ENCODE data around the gene RMDN2. TPM values are rescaled to one million over a fixed set of nuclear protein-coding genes. Genes with fewer than 3 reads are reported as not detected.

The RMDN2 gene
- total RNA-seq, 1 experiment from 2014 or later = 4.4 TPM

GRCh38 chr2:38045811-38046210, 120.7 kb downstream of the RMDN2 start:
- Histone ChIP-seq H3K27me3 (ENCODE audit: control insufficient read depth, insufficient read depth, low read length) (peaks cover 2% of the 10 kb centered on the region; the same call in 1 of the 2 replicates), H3K4me1 (ENCODE audit: control insufficient read depth, insufficient read depth, low read length) (no peaks in the 10 kb centered on the region), H3K27ac (ENCODE audit: low read length) (no peak overlapping the region), H3K36me3 (ENCODE audit: control insufficient read depth, insufficient read depth, low read length) (no peaks in the 10 kb centered on the region), H3K4me3 (ENCODE audit: low read depth in 2 of 2, low read length in 2 of 2) (no peak overlapping the region), H3K9me3 (ENCODE audit: control insufficient read depth, insufficient read depth, low read depth, low read length) (no peaks in the 10 kb centered on the region)
- CTCF ChIA-PET = no interaction called here
- in situ Hi-C loops (cut with HindIII; ENCODE audit: low pct_unique_long_range_greater_than_20kb, low sequenced_read_pairs) = no loop called here
- BruUV-seq (replicated peaks) = no TSS peak
- POLR2A ChIA-PET = interaction anchor here (0.7 kb wide), 1 partner anchor 177 kb away, joined by 5 read pairs; no protein-coding TSS in a partner anchor
- no peak for DNase-seq (ENCODE audit: low read depth, low spot score)
- intact Hi-C loops (cut with micrococcal nuclease; ENCODE audit: unreplicated experiment) = no loop called here
- no peak for TF ChIP-seq TCF7L2 (IDR thresholded peaks at IDR 0.05; ENCODE audit: low read depth, low read length)
- no peak for ATAC-seq

GRCh38 chr2:38056216-38056615, 131.1 kb downstream of the RMDN2 start:
- no peak for ATAC-seq
- CTCF ChIA-PET = no interaction called here
- in situ Hi-C loops (cut with HindIII; ENCODE audit: low pct_unique_long_range_greater_than_20kb, low sequenced_read_pairs) = no loop called here

More at GRCh38 chr2:38056216-38056615, 131.1 kb downstream of the RMDN2 start:
- H3K27me3 ChIP-seq (ENCODE audit: control insufficient read depth, insufficient read depth, low read length) = no peaks in the 10 kb centered on the region
- BruUV-seq (replicated peaks) = no TSS peak
- no peaks in the 10 kb centered on the region for H3K9me3 ChIP-seq (ENCODE audit: control insufficient read depth, insufficient read depth, low read depth, low read length)
- no peak for DNase-seq (ENCODE audit: low read depth, low spot score)
- no peaks in the 10 kb centered on the region for H3K4me1 ChIP-seq (ENCODE audit: control insufficient read depth, insufficient read depth, low read length)
- POLR2A ChIA-PET = no interaction called here
- no peak overlapping the region for H3K4me3 ChIP-seq (ENCODE audit: low read depth in 2 of 2, low read length in 2 of 2)
- TF ChIP-seq POLR2AphosphoS5 (IDR thresholded peaks at IDR 0.05; ENCODE audit: low read depth, low read length) (no peak), SIN3A (IDR thresholded peaks at IDR 0.05; ENCODE audit: borderline replicate concordance, insufficient read depth, low read depth, low read length) (no peak), REST (IDR thresholded peaks at IDR 0.05; ENCODE audit: insufficient read depth in 1 of 2, low read depth in 2 of 2, low read length in 1 of 2) (no peak), TCF7L2 (IDR thresholded peaks at IDR 0.05; ENCODE audit: low read depth, low read length) (no peak), CTCF (IDR thresholded peaks at IDR 0.05) (no peak)
- no peaks in the 10 kb centered on the region for H3K36me3 ChIP-seq (ENCODE audit: control insufficient read depth, insufficient read depth, low read length)
- no peak overlapping the region for H3K27ac ChIP-seq (ENCODE audit: low read length)
- intact Hi-C loops (cut with micrococcal nuclease; ENCODE audit: unreplicated experiment) = loop anchor here (10.0 kb wide), 1 partner anchor 431 kb away; no protein-coding TSS in a partner anchor
